GM23338 (cell line): ENCODE measurements around the gene SELENOM.

Experiments
- CREB1 ChIP-seq: fragments of 250-450 bp; sonication (Bioruptor Pico); IDR thresholded peaks from 2 replicates; pipeline ENCODE4 v1.5.0; 2020; ENCODE audit warnings: low read depth, mild to moderate bottlenecking, moderate library complexity
- CTCF ChIP-seq, 2 experiments: fragments of 200-600 bp in 1 of 2; sonication (generic) in 1 of 2; conservative IDR thresholded peaks; 2 replicates each; pipeline versions ENCODE4 v1.5.1 to v1.6.1; 2016 to 2017; ENCODE audit warnings: antibody characterized with exemption in 2 of 2, low read depth in 2 of 2, mild to moderate bottlenecking in 2 of 2, moderate library complexity in 1 of 2
- EZH2 ChIP-seq: fragments of 200-600 bp; sonication (generic); IDR thresholded peaks from one replicate; pipeline ENCODE4 v1.8.0; 2017; ENCODE audit warnings: antibody characterized with exemption, mild to moderate bottlenecking, low read depth; ENCODE audit not compliant: unreplicated experiment
- EZH2phosphoT487 ChIP-seq: fragments of 200-600 bp; sonication (generic); IDR thresholded peaks from one replicate; pipeline ENCODE4 v1.8.1; 2018; ENCODE audit warnings: antibody characterized with exemption; ENCODE audit not compliant: unreplicated experiment
- NANOG ChIP-seq: IDR thresholded peaks from 2 replicates; pipeline ENCODE4 v1.6.1; 2016; ENCODE audit warnings: antibody characterized with exemption, borderline replicate concordance
- POLR2AphosphoS5 ChIP-seq: IDR thresholded peaks from 2 replicates; pipeline ENCODE4 v1.6.1; 2016; ENCODE audit warnings: antibody characterized with exemption, low read depth
- STAT1 ChIP-seq: IDR thresholded peaks from one replicate; pipeline ENCODE4 v1.6.1; 2016; ENCODE audit warnings: antibody characterized with exemption; ENCODE audit not compliant: unreplicated experiment
- ZNF331 ChIP-seq: fragments of 250-450 bp; sonication (Bioruptor Pico); IDR thresholded peaks from 2 replicates; pipeline ENCODE4 v1.5.0; 2020; ENCODE audit warnings: low read depth, mild to moderate bottlenecking, moderate library complexity
- TF ChIP-seq, protein P1 (sequence below): IDR thresholded peaks from one replicate; pipeline ENCODE4 v1.6.1; 2018; ENCODE audit warnings: antibody characterized with exemption; ENCODE audit not compliant: unreplicated experiment
- TF ChIP-seq, protein P2 (sequence below): IDR thresholded peaks from 2 replicates; pipeline ENCODE4 v1.6.1; 2016; ENCODE audit warnings: antibody characterized with exemption

DNA sequence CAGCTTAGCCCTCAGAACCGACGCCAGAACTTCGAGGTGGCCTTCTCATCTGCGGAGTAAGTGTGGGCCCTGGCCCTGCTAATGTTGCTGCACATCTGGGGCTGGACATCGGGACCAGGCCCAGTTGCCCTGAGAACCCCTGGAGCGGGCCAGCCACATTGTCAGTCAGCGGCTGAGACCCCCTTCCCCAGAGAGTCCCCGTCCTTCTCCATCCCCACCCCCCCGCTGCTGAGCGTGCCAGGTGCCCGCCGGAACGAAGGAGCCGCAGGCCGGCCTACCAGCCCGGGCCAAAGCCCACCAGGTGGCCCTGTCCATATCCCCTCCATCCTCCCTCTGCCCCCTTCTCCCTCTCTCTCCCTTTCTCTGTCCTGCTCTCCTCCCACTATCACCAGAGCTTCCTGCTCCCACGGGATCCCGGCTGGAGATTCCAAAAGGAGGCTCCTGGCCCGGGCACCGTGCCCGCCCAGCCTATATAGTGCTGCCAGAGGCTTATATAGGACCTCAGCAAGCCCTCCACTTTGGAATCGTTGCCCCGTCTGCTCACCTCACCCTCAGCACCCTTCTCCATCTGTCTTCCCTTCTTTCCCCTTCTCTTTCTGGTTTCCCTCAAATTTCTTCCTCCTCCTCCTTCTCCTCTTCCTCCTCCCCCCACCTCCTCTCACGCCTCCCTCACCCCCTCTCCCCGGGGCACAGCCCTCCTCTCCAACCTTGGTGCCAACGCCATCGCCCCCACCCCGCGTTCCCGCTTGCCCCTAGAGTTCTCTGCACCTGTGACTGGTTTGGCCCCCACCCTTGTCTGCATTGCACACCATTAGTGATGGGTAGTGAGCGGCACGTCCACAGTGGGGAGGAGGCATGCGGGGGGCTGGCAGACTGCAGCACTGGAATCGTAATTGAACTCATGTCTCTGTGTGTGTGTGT lies 7.3 kb downstream of the SELENOM start:
- TF ChIP-seq CTCF (conservative IDR thresholded peaks at IDR 0.05; ENCODE audit: low read depth in 2 of 2) (no peak), STAT1 (no peak), EZH2phosphoT487 (no peak), EZH2 (no peak), POLR2AphosphoS5 (no peak), NANOG (no peak), CREB1 (CRISPR knock-in tag) (no peak), ZNF331 (CRISPR knock-in tag) (no peak)
- TF ChIP-seq, protein P1, sequence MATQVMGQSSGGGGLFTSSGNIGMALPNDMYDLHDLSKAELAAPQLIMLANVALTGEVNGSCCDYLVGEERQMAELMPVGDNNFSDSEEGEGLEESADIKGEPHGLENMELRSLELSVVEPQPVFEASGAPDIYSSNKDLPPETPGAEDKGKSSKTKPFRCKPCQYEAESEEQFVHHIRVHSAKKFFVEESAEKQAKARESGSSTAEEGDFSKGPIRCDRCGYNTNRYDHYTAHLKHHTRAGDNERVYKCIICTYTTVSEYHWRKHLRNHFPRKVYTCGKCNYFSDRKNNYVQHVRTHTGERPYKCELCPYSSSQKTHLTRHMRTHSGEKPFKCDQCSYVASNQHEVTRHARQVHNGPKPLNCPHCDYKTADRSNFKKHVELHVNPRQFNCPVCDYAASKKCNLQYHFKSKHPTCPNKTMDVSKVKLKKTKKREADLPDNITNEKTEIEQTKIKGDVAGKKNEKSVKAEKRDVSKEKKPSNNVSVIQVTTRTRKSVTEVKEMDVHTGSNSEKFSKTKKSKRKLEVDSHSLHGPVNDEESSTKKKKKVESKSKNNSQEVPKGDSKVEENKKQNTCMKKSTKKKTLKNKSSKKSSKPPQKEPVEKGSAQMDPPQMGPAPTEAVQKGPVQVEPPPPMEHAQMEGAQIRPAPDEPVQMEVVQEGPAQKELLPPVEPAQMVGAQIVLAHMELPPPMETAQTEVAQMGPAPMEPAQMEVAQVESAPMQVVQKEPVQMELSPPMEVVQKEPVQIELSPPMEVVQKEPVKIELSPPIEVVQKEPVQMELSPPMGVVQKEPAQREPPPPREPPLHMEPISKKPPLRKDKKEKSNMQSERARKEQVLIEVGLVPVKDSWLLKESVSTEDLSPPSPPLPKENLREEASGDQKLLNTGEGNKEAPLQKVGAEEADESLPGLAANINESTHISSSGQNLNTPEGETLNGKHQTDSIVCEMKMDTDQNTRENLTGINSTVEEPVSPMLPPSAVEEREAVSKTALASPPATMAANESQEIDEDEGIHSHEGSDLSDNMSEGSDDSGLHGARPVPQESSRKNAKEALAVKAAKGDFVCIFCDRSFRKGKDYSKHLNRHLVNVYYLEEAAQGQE, result no peak
- TF ChIP-seq, protein P2, sequence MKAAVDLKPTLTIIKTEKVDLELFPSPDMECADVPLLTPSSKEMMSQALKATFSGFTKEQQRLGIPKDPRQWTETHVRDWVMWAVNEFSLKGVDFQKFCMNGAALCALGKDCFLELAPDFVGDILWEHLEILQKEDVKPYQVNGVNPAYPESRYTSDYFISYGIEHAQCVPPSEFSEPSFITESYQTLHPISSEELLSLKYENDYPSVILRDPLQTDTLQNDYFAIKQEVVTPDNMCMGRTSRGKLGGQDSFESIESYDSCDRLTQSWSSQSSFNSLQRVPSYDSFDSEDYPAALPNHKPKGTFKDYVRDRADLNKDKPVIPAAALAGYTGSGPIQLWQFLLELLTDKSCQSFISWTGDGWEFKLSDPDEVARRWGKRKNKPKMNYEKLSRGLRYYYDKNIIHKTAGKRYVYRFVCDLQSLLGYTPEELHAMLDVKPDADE, result no peak
